GM21367 (cell line): ENCODE measurements around the gene PGM5.
"Not testable (repeated sequence)": the region's sequence is repeated elsewhere in the genome, so short reads cannot be mapped to it uniquely, and the experiment has no call there.

Source experiments
- ATAC-seq: cut with Tn5 transposase; IDR thresholded peaks from one replicate; pipeline ENCODE4 v1.9.1; 2021; ENCODE audit not compliant: unreplicated experiment

The PGM5 gene

DNA sequence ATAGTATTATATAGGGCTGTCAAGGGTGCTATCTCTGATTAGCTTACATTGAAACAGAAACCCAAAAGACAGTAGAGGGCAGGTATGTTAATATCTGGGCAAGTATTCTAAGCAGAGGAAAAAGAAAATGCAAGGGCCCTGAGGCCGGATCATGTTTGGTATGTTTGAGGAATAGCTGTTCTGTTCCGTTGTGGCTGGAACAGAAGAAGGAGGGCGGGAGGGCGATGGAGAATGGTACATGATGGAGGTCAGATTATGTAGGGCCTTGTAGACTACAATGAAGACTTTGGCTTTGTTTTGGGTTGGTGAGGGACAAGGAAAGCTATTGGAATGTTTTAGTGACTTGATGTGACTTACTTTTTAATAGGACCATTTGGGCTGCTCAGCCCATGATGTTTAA lies 19.4 kb downstream of the PGM5 start:
- not testable (repeated sequence) for ATAC-seq

DNA sequence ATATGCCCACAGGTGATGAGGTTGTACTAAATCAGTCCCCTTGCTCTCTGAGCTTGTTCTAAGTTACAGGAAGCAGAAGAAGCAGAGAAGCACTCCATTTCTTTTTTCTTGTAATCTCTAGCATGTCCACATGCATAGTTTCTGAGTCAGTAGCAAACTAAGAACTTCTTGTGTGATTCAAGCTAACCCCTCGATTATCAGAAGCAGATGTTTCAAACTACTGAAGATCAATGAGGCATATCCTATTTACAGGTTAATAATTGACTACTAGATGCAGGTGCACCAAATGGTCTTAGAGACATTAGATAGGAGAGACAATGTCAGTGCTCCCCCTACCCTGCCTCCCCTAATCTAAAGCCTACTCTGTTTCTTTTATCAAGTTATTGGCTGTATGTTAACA lies 21.3 kb downstream of the PGM5 start:
- ATAC-seq = peak; percentile 83

DNA sequence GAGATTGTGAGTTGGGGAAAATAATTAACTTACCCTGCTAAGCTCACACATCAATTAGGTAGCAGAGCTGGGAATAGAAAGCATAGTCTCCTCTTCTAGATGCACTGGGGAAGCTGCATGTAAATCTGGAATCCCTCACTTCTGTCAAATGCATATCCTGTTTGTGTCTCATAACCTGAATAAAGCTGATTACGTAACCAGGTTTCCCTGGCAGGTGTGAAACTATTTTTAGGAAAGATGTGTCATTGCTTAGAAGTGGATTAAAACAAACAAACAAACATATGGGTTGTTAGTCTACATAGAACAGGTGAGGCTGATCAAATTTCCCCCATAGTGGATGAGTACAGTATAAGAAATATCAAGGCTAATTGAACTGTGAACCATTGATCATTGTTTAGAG lies 27.5 kb downstream of the PGM5 start:
- not testable (repeated sequence) for ATAC-seq

DNA sequence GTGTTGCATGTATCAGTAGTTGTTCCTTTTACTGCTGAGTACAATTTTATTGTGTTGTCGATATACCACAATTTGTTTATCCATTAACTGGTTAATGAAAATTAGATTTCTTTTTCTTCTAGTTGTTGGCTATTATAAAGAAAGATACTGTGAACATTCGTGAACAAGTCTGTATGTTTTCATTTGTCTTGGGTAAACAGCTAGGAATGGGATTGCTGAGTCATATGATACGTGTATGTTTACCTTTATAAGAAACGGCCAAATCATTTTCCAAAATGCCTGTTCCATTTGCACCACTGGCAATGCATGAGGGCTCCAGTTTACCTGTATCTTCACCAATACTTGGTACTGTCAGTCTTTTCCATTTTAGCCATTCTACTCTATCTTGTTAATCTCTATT lies 33.1 kb downstream of the PGM5 start:
- ATAC-seq = not testable (repeated sequence)

DNA sequence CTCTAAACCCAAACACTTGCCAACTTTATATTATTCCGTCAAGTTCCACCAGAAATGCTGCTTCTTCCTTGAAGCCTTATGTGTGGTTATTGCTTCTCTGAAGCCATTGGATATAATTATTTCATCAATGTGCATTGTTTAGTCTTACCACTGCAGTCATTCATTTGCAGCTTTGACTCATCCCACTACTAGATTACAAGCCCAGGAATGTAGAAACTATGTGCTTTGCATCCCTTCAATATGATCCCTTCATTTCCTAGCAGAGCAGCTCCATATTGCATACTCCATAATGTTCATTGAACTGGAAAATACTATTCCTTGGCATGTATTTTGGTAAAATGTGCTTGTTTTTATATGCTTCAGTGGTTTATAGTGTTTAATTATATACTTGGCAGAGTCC lies 34.3 kb downstream of the PGM5 start:
- not testable (repeated sequence) for ATAC-seq

DNA sequence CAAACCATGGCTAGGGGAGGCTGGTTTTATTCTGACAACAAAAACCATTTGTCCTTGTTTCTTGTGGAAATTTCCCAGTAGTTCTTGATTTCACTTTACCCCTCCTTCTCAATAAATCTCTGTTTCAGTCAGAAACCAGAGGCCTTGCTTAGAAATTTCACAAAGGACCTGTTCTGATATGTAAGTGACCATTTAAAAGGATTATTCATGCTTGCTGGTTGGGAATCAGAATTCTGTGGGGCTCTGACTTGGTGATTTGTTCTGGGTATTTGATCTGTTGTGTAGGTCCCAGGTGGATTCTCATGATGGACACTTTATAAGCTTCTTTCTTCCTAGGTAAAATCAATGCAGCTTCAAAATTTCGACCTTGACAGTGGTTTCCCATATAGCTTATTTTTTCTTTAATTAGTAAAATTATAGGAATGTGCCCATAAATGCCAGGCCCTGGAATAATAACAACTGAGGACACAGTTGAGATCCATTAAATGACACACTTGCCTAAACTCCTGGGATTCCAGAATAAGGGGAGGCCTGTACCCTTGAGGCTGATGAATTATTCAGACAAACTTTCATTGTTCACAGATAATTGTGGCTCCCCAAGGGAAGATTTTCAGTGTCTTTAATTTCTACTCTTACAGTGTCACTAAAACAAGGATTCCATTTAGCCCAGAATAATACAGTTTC lies 40.1 kb downstream of the PGM5 start:
- ATAC-seq = not testable (repeated sequence)

DNA sequence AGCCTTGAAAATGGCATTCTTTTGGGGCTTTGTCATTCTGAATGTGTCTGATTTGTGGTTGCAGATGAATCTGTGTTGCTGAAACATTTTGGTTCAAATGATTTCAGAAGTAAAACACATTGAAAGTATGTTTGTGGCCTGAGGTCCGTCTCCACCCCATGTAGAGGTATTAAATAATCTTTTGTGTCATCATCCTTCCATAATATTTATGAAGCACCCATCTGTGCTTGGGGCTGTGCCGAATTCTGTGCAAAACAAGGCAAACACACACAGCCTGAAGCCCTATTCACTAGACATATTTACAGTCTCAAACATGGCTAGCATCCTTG lies 40.6 kb downstream of the PGM5 start:
- not testable (repeated sequence) for ATAC-seq

DNA sequence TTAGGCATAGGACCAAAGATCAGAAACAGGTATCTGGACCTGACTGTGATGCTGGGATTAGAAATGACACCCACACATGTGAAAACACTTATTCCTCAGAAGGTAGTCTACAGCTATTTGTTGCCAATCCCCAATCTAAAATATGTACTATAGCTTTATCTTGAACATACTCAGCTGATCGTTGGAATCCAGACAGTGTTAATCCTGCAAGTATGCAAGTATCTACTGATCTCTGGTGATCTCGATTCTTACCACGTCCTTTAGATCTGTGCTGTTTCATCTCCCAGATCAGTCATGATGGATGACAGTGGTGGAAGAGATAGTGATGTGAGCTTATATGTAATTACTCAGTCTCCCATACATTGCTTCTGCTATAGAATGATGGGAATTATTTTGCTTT lies 41.4 kb downstream of the PGM5 start:
- not testable (repeated sequence) for ATAC-seq

DNA sequence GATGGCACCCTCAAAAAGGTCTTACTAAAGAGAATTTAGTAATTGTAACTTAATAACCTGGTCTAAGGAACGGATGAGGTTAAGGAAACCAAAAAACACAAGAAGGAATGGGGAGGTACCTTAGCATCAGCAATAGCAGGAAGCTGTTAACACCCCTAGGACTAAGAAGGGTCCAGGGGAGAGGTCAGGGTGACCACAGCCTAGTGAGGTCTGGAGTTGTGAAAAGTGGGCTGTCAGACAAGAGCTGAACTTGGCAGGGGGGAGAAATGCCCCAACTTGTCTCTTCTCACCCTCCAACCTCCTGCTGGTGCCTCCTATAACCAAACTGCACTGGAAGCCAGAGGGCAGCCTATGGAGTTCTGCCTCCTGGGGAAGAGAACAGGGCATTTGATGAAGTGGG lies 41.9 kb downstream of the PGM5 start:
- not testable (repeated sequence) for ATAC-seq

DNA sequence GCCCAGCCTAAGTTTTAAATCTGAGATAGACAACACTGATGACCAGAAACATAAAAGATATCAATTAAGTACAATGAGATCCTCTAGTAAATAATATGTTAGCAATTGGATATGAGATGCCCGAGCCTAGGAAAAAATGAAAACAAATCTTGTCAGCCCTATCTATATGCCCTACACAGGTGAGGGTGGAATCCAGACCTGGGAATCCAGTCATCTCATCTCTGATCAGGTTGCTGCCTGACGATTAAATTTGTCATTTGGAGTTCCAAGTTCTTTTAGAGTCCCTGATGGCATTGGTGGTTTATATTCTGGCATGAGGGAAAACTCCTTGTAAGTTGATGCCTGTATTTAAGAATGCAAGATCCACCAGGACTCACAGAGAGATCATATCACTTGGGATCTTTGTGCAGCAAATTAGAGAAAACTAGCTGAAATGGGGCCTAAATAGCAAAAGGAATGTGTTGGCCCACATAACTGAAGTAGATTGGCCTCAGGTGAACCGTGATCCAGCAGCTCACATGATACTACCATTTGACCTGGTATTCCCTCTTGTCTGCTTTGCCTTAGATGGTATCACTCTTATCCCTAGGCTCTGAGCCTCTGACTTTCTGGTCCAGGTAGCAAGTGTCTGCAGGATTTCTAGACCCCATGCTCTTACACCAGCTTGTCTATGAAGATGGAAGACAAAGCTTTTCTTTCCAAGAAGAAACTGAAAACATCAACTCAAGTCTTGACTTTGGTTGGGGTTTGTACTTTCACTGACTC lies 48.2 kb downstream of the PGM5 start:
- ATAC-seq = not testable (repeated sequence)

DNA sequence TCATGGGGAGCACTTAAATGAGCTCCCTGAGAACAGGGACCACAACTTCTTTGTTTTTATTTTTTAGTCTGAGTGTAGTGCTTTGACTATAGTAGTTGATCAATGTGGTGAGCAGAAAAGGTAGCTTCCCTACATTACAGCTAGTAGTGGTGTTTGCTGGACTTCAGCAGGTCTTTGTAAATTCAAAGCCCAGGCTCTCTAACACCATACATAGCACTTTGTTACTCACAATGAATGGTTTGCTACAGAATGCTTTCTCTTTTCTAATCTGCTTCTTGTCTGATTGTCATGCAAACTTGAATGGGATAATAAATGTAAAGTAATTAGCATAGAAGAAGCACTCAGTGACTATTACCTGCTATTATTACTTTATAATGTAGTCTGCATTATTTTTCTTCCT lies 55.5 kb downstream of the PGM5 start:
- ATAC-seq = not testable (repeated sequence)

DNA sequence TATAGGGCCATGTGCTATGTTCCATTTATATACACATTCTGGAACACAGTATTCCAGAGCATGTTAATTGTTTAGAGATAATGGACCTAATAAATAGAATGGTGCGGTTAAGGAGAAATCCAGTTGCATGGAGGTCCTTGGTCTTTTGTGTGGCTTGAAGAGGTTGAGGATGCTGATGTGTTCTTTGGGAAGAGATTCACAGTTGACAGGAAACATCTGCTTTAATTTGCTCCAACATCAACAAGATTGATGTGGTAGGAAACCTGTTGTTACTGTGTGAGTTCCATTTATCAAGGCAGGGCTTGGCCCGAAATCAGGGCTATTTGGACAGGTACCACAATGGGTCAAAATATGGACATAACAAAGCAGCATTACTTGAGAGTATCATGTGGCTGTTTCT lies 56.3 kb downstream of the PGM5 start:
- not testable (repeated sequence) for ATAC-seq

DNA sequence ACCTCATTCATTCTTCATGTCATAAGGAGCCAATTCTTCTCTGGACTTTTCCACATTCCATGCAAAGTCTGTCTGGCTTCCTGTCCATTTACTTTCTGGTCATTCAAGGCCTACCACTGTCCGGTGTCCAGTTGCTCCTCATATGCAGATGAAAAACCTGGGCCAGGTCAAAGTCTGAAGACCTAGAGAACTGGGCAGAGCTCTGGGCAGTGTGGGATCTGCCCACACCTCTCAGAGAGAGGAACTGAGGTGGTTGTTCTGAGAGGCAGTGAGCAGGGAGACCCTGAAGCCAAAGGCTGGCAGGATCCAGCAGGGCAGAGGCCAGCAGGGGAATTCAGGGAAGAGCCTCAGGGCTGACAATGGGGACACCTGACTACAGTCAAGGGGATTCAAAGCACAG lies 58.7 kb downstream of the PGM5 start:
- ATAC-seq = not testable (repeated sequence)

DNA sequence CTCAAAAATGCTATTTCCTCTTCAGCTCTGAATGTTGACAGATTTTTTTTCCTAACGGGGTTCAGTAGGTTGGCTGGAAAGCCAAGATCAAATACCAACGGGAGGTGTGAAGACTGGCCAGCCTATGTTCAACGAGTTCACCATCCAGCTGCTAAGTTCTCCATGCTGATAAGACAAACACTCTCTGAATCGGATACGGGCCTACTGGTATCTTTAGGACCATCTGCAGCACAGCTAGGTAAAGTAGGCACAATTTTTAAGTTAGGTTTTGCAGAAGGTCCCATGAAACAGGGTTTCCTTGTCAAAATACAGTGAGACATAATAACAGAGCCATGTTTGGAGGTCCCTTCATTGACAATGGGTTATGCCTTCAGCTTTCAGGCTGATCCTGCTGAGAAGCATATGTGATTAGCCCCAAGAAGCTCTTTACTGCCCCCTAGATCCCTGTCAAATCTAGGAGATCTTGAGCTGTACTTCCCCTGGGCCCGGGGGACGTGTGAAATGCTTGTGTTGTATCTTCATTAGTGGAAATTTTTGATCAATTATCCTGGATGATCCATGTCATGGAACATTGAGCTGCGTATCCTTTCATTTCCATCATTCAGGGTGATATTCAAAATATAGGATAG lies 60.6 kb downstream of the PGM5 start:
- ATAC-seq = no peak

DNA sequence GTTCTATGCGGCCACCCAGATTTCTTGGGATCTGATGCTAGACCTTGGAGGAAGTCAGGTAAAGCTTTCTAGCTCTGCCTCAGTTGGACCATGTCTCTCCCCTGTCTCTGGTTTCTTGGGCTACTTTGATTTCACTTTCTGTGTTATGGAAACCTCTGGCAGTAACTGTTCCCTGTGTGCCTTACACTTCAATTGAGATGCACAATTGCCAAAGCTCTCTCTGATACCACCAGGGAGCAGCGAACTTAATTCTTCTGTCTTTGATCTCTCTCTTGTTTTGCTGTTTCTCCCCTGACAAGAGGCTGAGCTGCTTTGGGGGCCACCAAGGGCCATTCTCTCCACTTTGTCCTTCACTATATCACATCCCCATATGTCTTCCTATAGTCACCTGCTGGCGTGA lies 61.4 kb downstream of the PGM5 start:
- no peak for ATAC-seq

DNA sequence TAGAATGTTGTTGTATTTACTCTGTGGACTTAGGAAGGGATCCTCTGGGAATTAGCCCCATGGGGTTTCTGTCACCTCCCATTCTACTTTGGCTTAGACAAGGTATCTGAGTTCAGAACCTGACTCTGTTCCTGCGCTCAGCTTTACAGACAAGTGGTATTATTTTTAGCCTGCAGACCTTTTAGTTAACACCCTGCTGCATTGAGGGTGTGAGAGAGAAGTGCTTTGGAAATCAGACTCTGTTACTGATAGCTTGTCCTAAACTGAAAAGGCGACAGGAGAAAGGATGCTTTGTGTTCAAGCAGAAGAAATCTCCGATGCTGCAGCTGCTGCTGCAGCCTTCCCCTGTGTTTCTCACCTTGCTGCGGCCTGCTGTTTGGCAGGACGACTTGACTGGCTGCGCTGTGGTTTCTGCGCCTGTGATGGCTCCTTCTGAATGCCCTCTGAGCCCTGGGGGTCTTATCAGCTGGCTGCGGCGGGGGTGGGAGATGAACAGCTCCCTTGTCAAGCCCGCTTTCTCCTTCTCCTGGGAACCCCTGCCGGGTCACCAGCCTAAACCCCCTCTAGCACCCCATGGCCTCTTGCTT lies 61.9 kb downstream of the PGM5 start:
- no peak for ATAC-seq

DNA sequence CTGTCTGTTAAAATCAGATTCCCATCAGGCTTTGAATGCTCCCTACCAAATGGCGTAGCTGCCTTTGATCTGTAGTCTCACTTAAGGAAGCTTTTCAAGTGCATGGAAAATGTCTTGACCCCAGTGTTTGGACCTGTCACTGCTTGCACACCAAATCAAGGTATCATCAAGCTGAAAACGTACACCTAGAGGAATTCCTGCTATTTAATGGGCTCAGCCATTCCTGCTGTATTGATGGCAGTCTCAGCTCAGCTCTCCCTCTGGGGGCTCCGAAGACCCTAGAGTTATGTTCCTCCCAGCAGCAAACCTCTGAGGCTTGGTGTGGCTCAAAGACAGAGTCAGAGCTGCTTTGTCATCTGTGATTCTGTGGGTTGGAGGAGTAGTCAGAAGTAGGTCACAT lies 63.5 kb downstream of the PGM5 start:
- no peak for ATAC-seq

DNA sequence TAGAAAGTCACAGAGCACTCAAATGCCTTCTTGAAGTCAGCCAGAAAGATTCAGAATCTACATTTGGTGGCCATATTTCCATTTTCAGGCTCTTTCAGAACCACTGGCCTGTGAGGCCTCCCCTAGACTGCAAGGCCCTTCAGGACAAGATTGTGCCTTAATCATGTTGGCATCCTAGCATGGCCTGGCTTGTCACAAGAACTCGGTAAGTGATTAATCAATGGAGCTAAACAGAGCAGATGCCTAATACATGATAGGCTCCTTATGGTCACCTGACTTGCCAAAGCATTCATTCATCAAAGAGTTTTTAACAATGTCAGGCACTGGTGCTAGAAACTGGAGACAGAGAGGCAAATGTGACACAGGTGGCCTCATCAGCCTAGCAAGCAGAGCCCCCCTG lies 70.3 kb downstream of the PGM5 start:
- no peak for ATAC-seq

DNA sequence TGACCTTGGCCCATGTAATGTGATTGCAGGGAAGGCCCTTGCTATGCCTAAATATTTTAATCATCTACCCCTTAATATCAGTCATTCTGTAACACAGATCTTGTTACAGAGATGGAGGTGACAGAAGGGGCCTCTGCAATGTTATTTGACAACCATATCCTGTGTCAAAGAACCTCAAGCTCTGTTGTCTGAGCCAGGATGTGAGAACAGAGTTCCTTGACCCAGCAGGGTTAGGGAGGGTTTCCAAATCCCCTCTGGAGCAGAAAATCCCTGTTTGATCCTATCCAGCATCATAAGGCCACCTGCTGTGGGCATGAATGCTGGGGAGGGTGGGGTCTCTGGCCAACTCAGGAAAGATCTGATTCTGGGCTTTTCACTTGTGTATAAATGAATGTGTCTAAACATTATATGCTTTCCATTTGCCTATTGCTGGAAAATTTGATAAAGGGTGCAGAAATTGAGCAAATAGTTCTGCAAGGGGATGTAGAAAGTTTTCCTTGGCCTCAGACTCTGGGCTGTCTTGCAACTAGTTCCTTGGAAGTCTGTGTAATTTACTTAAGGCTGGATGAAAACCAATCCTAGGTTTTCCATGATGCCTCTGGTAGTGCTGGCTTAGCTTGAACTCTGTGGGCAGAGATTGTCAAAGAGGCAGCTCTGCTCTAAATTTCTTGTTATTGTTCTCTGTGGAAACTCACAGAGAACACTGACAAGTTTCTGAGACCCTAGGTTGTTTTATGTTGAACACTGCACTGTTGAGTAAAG lies 71.0 kb downstream of the PGM5 start:
- no peak for ATAC-seq

DNA sequence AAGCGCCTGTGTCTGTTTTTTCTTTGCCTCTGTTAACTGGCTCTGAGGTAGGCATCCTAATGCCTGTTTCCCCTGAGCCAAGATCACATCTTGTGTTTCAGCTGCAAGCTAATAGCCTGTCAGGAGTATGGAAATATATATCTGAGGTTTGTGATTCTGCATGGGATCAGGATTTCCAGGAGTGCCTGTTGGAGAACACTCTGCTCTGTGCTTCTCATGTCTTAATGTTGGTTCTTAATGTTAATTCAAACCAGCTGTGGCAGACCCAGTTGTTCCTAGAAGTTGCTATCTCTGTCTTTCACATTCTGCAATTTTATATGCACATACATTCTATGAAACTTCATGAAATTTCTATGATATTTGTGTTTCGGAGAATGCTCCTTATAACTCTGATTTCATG lies 72.1 kb downstream of the PGM5 start:
- ATAC-seq = no peak

DNA sequence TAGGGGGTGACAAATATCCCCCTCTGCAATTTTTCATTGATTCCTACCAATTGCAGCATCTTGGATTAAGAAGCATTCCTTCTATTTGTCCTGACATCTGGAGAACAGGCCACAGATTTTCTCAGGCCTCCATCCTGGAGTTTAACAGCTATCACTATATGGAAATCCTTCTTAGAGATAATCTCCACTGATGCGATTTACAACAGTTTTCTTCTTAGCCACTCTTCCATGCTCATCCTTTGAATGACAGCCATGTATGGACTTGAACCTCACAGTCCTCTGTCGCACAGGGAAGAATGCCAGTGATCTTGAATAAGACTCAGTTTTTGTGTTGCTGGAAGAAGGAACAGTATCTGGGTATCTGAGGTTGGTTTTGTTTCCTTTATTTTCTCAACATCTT lies 73.2 kb downstream of the PGM5 start:
- no peak for ATAC-seq
